ENCODE data around the gene SRXN1.

The SRXN1 gene

GRCh38 chr20:675453-676314, 22.7 kb upstream of the SRXN1 start, which contains the start of gene SCRT2:
SCRT2 (minus strand) TSS chr20:675802; CDS start chr20:675601, 201 bp downstream.
- peak; percentile 66 for DNase-seq (ENCODE audit: low read depth)

DNA sequence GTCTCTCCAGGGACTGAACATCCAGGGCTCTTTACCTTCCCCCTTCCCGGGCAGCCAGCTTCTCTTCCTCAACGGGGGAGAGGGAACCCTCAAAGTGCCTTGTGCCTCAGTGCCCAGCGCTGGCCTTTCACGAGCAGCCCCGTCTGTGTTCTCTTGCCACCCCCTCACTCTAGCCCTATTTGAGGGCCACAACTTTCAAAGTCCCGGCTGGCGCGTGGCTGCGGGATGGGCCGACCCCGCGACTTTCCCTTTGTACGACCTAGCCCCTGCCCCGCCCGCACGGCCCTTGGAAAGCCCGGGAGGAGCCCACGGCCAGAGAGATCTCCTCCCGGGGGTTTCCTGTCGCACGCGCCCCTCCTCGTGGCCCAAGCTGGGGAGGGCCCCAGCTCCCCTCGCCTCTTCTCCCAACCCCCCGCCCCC, 22.0 kb upstream of the SRXN1 start:
- no peak for DNase-seq (ENCODE audit: low read depth)

- DNase-seq (ENCODE audit: low read depth): no peak
Observed at GRCh38 chr20:673603-674001, 20.6 kb upstream of the SRXN1 start.

- DNase-seq (ENCODE audit: low read depth): no peak
Observed at GRCh38 chr20:672963-673602, 20.1 kb upstream of the SRXN1 start.

DNA sequence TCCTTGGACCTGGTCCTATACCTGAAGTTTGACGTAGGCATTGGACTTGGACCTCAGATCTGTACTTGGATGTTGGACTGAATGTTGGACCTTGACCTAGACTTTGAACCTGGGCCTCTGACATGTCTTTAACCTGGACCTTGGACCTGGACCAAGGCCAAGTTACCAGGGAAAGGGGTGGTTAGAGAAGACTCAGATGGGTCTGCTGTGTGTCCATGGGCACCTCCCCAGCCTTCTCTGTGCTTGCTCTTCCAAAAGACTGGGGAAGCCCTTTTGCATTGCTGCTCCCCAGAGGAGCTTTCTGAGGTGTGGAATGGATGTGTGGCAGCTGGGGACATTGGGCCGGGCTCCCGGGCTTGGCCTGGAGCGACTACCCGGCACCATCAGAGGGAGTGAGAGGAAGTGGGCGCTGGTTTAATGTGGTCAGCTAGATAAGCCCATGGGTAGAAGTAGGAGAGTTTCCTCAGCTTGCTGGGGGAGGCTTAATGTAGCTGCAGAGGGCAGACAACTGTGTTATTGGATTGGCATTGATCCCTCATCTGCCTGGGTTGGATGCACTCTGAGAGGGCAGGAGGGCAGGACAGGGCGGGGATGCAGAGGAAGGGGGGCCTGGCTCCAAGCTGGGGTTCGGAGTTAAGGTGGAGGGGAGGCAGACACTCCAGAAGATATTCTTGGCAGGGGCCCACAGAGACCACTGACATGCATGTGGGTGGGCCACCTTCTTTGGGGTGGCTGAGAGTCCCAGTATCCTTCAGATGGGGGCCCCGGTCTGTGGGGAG, 18.4 kb upstream of the SRXN1 start:
- DNase-seq (ENCODE audit: low read depth): no peak

- no peak for DNase-seq (ENCODE audit: low read depth)
Observed at GRCh38 chr20:669573-669972, 16.6 kb upstream of the SRXN1 start.

DNA sequence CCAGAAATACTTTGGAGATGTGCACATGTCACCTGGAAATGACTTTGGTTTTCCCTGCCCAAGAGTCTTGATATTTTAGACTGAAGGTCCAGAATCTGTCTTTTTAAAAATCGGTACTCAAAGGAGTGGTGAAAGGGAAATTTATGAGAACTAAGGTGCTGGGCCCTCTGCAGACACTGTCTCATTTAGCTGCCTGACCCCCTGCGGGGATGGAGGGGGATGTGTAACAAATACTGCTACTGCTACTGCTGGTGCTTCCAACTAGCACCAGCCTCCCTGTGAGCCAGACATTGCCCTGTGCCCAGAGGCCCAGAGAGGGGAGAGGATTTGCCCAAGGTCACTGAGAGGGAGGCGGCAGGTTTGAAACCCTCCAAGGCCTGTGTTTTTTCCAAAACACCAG, 15.6 kb upstream of the SRXN1 start:
- no peak for DNase-seq (ENCODE audit: low read depth)

- no peak for DNase-seq (ENCODE audit: low read depth)
Observed at GRCh38 chr20:668050-668449, 15.1 kb upstream of the SRXN1 start.

- DNase-seq (ENCODE audit: low read depth): peak; percentile 47
Observed at GRCh38 chr20:667351-668034, 14.5 kb upstream of the SRXN1 start.

- no peak for DNase-seq (ENCODE audit: low read depth)
Observed at GRCh38 chr20:666877-667276, 13.9 kb upstream of the SRXN1 start.

GRCh38 chr20:665276-665675, 12.3 kb upstream of the SRXN1 start:
- DNase-seq (ENCODE audit: low read depth): no peak

GRCh38 chr20:664576-664975, 11.6 kb upstream of the SRXN1 start:
- no peak for DNase-seq (ENCODE audit: low read depth)

DNA sequence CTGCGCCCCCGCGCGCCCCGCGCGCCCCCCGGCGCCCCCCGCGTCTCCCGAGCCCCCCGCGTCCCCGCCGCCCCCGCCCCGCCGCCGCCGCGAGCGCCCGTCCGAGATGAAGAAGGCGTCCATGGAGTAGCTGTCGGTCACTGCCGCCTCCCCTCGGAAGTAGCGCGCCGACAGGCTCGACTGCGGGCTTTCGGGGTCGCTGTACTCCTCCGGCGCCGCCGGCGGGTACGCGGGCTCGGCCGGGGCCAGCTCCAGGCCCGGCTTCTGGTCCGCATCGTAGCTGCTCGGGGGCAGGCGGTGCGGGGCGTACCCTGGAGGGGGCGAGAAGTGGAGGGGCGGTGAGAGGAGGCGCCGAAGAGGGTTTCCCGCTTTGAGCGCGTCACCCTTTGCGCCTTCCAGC, 11.2 kb upstream of the SRXN1 start:
- DNase-seq (ENCODE audit: low read depth): no peak

DNA sequence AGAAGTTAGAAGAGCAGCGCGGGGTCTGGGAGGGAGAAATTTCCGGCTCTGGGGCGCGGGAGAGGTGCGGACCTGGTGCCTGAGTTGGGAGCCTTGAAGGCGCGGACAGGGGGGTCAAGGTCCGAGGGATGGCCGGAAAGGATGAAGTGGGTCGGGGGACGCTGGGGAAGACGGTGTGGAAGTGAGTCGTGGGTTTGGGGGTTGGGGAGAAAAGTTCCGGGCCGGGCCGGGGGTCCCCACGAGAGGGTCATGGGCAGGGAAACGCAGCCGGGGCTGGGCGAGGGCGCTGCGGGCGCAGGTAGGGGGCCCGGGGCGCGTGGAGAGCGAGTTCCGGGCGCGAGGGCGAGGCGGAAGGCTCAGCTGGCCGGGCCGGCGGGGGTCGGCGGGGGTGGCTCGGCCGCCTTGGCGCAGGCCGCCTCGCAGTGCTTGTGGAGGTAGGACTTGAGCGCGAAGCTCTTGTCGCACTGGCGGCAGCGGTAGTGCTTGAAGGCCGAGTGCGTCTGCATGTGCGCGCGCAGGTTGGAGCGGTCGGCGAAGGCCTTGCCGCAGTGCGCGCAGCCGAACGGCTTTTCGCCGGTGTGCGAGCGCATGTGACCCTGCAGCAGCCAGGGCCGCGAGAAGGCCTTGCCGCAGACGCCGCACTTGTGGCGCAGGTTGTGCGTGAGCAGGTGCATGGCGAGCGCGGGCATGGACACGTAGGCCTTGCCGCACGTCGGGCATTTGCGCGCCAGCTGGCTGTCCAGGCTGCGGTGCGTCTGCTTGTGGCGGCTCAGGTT, 10.5 kb upstream of the SRXN1 start:
- no peak for DNase-seq (ENCODE audit: low read depth)

DNA sequence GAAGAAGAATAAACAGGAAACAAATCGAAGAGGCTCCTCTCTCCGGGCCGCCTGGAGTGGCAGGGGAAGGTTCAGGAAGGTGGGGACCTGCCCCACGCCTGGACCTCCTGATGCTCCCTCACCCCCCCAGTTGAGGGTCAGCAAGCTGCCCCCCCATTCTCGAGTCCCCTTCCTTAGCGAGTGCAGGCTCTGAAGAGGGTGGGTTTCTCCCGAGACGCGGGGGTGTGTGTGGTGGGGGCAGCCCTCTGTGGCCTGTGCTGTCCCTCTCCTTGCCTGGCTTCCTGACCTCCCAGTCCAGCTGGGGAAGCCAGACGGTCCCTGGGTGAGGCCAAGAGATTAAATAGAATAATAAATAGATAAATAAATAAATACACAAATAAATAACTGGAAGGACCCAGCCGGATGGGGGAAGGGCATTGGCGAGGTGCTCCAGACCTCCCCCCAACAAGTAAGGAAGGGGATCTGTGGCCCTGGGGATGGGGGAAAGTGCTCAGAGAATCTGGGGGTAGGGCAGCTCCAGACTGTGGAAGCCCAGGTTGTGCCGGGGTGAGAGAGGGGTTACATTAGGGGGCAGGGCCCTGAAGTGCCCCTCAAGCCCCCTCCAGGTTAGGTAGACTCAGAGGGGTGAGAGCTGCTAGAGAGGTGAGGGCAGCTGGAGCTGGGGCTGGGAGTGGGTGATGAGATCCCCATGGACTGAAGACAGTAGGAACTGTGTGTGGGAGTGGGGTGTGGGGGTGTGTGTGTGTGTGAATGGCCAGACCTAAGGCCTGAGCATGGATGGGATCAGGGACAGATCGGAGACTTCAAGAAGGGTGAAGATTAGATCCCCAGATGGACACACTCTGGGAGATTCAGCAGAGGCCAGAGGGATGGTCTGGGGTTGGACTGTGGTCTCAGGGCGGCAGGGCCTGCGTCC, 9.5 kb upstream of the SRXN1 start:
- DNase-seq (ENCODE audit: low read depth): no peak

- no peak for DNase-seq (ENCODE audit: low read depth)
Observed at GRCh38 chr20:661474-662270, 8.7 kb upstream of the SRXN1 start.

DNA sequence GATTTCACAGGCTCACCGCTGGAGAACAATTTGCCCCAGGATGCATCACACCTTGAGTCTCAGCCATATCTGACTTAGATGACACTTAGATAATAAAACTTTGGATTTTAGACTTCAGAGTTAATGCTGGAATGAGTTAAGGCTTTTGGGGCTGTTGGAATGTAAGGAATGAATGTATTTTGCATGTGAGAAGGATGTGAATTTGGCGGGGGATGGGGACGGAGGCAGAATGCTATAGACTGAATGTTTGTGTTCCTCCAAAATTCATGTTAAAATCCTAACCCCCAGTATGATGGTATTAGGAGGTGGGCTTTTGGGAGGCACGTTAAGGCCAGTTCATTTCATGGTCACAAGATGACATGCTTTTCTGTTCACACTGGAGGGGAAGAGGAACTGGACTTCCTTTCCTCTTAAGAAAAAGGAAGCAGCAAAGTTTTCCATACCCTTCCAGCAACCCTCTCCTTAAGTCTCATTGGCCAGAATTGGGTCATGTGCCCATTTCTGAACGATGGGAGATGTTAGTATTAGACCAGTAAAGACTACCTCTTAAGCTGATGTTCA, 5.8 kb upstream of the SRXN1 start:
- DNase-seq (ENCODE audit: low read depth): no peak

GRCh38 chr20:658202-658601, 5.2 kb upstream of the SRXN1 start:
- no peak for DNase-seq (ENCODE audit: low read depth)
